MM.1S (cell line): ENCODE results near the gene DARS1.

Experiments used
- DNase-seq: peaks from one replicate; pipeline ENCODE4 v3.0.0-alpha.2; 2015
- H2AFZ ChIP-seq: fragments of 300-600 bp; sonication (generic); 2 replicates; pipeline ENCODE4 v1.6.0; 2016; ENCODE audit warnings: antibody characterized with exemption, low read length
- H3F3A ChIP-seq: fragments of 300-600 bp; sonication (generic); 2 replicates; pipeline ENCODE4 v1.6.1; 2016; ENCODE audit warnings: mild to moderate bottlenecking, antibody characterized with exemption, low read length, moderate library complexity, mixed read lengths; ENCODE audit not compliant: insufficient read depth
- H3K27ac ChIP-seq: fragments of 300-600 bp; sonication (generic); 2 replicates; pipeline ENCODE4 v1.5.1; 2016; ENCODE audit warnings: mild to moderate bottlenecking, low read length
- H3K27me3 ChIP-seq: fragments of 300-600 bp; sonication (generic); replicated peaks from 2 replicates; pipeline ENCODE4 v1.6.0; 2016; ENCODE audit warnings: low read length; ENCODE audit not compliant: insufficient read depth
- H3K36me3 ChIP-seq: fragments of 300-600 bp; sonication (generic); replicated peaks from 2 replicates; pipeline ENCODE4 v1.6.1; 2016; ENCODE audit warnings: mild to moderate bottlenecking, low read length, mixed read lengths; ENCODE audit not compliant: insufficient read depth
- H3K4me1 ChIP-seq: fragments of 300-600 bp; sonication (generic); 2 replicates; pipeline ENCODE4 v1.6.1; 2016; ENCODE audit warnings: low read length, mixed read lengths
- H3K4me2 ChIP-seq: fragments of 300-600 bp; sonication (generic); 2 replicates; pipeline ENCODE4 v1.6.0; 2016; ENCODE audit warnings: low read depth, low read length
- H3K4me3 ChIP-seq: fragments of 300-600 bp; sonication (generic); 2 replicates; pipeline ENCODE4 v1.5.1; 2016; ENCODE audit warnings: low read length, mixed read lengths
- H3K79me2 ChIP-seq: fragments of 300-600 bp; sonication (generic); 2 replicates; pipeline ENCODE4 v1.6.1; 2016; ENCODE audit warnings: mixed run types, low read length, mixed read lengths
- H3K9ac ChIP-seq: fragments of 300-600 bp; sonication (generic); 2 replicates; pipeline ENCODE4 v1.6.1; 2016; ENCODE audit warnings: low read length, mixed read lengths
- H3K9me2 ChIP-seq: fragments of 300-600 bp; sonication (generic); replicated peaks from 2 replicates; pipeline ENCODE4 v1.6.1; 2016; ENCODE audit warnings: mild to moderate bottlenecking, low read length, mixed read lengths; ENCODE audit not compliant: insufficient read depth
- H3K9me3 ChIP-seq: fragments of 300-600 bp; sonication (generic); replicated peaks from 2 replicates; pipeline ENCODE4 v1.6.1; 2016; ENCODE audit warnings: mild to moderate bottlenecking, low read length, mixed read lengths; ENCODE audit not compliant: insufficient read depth
- H4K20me1 ChIP-seq: fragments of 300-600 bp; sonication (generic); 2 replicates; pipeline ENCODE4 v1.6.1; 2016; ENCODE audit warnings: mild to moderate bottlenecking, low read length, moderate library complexity, mixed read lengths; ENCODE audit not compliant: insufficient read depth
- CTCF ChIP-seq: fragments of 300-600 bp; sonication (generic); IDR thresholded peaks from 2 replicates; pipeline ENCODE4 v1.5.1; 2016; ENCODE audit warnings: antibody characterized with exemption, low read length, mixed read lengths
- EZH2 ChIP-seq: fragments of 300-600 bp; sonication (generic); optimal IDR thresholded peaks from 2 replicates; pipeline ENCODE3; 2017; ENCODE audit warnings: low read depth, mild to moderate bottlenecking, antibody characterized with exemption, low read length, mixed read lengths
- EZH2phosphoT487 ChIP-seq: fragments of 300-600 bp; sonication (generic); IDR thresholded peaks from 2 replicates; pipeline ENCODE4 v1.6.1; 2018; ENCODE audit warnings: antibody characterized with exemption, low read length

Gene DARS1

GRCh38 chr2:136017786-136018185 is 32.4 kb upstream of the DARS1 start:
- H3K4me1 ChIP-seq = peaks cover 17% of the 10 kb centered on the region
- no peak overlapping the region for H3K4me2 ChIP-seq
- no peaks in the 10 kb centered on the region for H4K20me1 ChIP-seq
- no peaks in the 10 kb centered on the region for H3K9me3 ChIP-seq
- H3K9ac ChIP-seq = no peak overlapping the region
- no peak for TF ChIP-seq EZH2phosphoT487
- no peak for TF ChIP-seq EZH2
- no peak for TF ChIP-seq CTCF
- DNase-seq = no peak
- no peak overlapping the region for H3K27ac ChIP-seq
- no peaks in the 10 kb centered on the region for H3F3A ChIP-seq
- no peak overlapping the region for H3K4me3 ChIP-seq
- no peaks in the 10 kb centered on the region for H3K36me3 ChIP-seq
- no peak overlapping the region for H2AFZ ChIP-seq
- no peaks in the 10 kb centered on the region for H3K9me2 ChIP-seq
- H3K27me3 ChIP-seq = no peaks in the 10 kb centered on the region
- no peaks in the 10 kb centered on the region for H3K79me2 ChIP-seq

GRCh38 chr2:136016836-136017235 is 31.4 kb upstream of the DARS1 start:
- no peak overlapping the region for H3K9ac ChIP-seq
- H3K4me1 ChIP-seq = peaks cover 23% of the 10 kb centered on the region
- no peaks in the 10 kb centered on the region for H3K27me3 ChIP-seq
- H3K27ac ChIP-seq = no peak overlapping the region
- no peaks in the 10 kb centered on the region for H3K9me2 ChIP-seq
- no peak overlapping the region for H3K4me2 ChIP-seq
- H3K36me3 ChIP-seq = no peaks in the 10 kb centered on the region
- TF ChIP-seq EZH2 = no peak
- TF ChIP-seq CTCF = no peak
- DNase-seq = no peak
- H3F3A ChIP-seq = no peaks in the 10 kb centered on the region
- no peak overlapping the region for H3K4me3 ChIP-seq
- H4K20me1 ChIP-seq = no peaks in the 10 kb centered on the region
- no peak overlapping the region for H2AFZ ChIP-seq
- H3K79me2 ChIP-seq = no peaks in the 10 kb centered on the region
- no peaks in the 10 kb centered on the region for H3K9me3 ChIP-seq

- no peak overlapping the region for H3K4me3 ChIP-seq
- TF ChIP-seq CTCF (no peak), EZH2phosphoT487 (no peak), EZH2 (no peak)
- no peak for DNase-seq
- H3K9me2 ChIP-seq = no peaks in the 10 kb centered on the region
- no peaks in the 10 kb centered on the region for H3K36me3 ChIP-seq
- H3K27ac ChIP-seq = no peak overlapping the region
- no peak overlapping the region for H2AFZ ChIP-seq
- no peak overlapping the region for H3K9ac ChIP-seq
- no peak overlapping the region for H3K4me2 ChIP-seq
- no peaks in the 10 kb centered on the region for H3K27me3 ChIP-seq
- no peaks in the 10 kb centered on the region for H3F3A ChIP-seq
- H3K79me2 ChIP-seq = no peaks in the 10 kb centered on the region
- no peaks in the 10 kb centered on the region for H4K20me1 ChIP-seq
- no peaks in the 10 kb centered on the region for H3K9me3 ChIP-seq
- peaks cover 23% of the 10 kb centered on the region for H3K4me1 ChIP-seq
These were observed 31.0 kb upstream of the DARS1 start for GRCh38 chr2:136016427-136016826.

GRCh38 chr2:136015699-136016098 is 30.3 kb upstream of the DARS1 start:
- TF ChIP-seq CTCF (no peak), EZH2 (no peak), EZH2phosphoT487 (no peak)
- DNase-seq = no peak
- Histone ChIP-seq H2AFZ (no peak overlapping the region), H3K27ac (no peak overlapping the region), H3K9me2 (no peaks in the 10 kb centered on the region), H3K9me3 (no peaks in the 10 kb centered on the region), H3K4me3 (no peak overlapping the region), H3K4me2 (no peak overlapping the region), H3K36me3 (no peaks in the 10 kb centered on the region), H3K27me3 (no peaks in the 10 kb centered on the region), H3K9ac (no peak overlapping the region), H3F3A (no peaks in the 10 kb centered on the region), H3K79me2 (no peaks in the 10 kb centered on the region), H3K4me1 (peaks cover 23% of the 10 kb centered on the region), H4K20me1 (no peaks in the 10 kb centered on the region)
